Dermis microvascular lymphatic vessel endothelial cell (primary cell): ENCODE data around the gene COX14. TPM values are rescaled to one million over a fixed set of nuclear protein-coding genes. Genes with fewer than 3 reads are reported as not detected.

ENCODE experiments used
- DNase-seq, 2 donors: peaks; one replicate each; pipeline versions ENCODE4 v3.0.0 to v3.0.0-alpha.2; 2010; ENCODE audit warnings: low read depth in 2 of 2
- total RNA-seq: library from RNA; depleted of rRNA; stranded (reverse); fragments of >200 nt; gene quantifications from 2 replicates; pipeline ENCODE4 v1.2.1, GENCODE V29; 2014

Gene COX14
- total RNA-seq, 1 donor from 2014 or later, result 54.7 TPM

GRCh38 chr12:50084775-50085614, 27.0 kb upstream of the COX14 start, which contains the start of gene SMARCD1:
TSS of gene SMARCD1 (plus strand) at chr12:50085342. CDS start at chr12:50085370, 28 bp downstream.
- DNase-seq, result peak; percentile 83 to 93

DNA sequence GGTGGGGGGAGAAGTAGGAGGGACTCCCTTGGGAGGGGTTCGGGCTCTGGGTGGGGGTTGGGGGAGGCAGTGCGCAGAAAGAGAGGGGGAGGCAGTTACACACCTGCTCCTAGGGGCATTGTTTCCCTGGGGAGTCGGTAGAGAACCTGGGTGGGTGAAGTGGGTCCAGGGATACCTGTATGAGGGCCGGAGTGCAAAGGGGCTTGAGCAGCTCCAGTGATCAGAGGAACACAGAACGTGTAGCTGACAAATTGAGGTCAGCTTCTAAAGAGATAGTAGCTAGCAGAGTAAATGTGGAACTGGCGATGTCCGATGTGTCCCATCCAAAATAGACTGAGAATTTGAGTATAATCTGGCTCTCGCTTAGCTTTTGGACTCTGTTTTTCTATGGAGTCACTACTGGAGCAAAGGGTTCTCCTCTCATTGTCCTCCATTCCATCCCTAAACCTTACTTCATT, 26.4 kb upstream of the COX14 start:
- no peak for DNase-seq

- DNase-seq, result no peak
Measured at GRCh38 chr12:50086148-50086547, 25.9 kb upstream of the COX14 start.

DNA sequence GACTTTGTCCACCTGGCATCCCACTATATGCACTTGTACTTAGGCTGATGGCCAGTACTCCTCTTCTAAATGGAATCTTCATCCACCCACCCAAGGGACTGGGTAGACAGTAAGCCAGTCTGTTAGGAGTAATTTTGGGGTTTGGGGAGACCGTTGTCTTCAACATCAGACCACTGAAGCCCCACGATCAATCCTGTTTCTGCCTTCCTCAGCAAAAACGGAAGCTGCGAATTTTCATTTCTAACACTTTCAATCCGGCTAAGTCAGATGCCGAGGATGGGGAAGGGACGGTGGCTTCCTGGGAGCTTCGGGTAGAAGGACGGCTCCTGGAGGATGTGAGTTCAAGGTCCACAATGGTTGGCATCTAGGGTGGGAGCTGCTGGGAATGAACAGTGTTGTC, 24.9 kb upstream of the COX14 start:
- no peak for DNase-seq

DNA sequence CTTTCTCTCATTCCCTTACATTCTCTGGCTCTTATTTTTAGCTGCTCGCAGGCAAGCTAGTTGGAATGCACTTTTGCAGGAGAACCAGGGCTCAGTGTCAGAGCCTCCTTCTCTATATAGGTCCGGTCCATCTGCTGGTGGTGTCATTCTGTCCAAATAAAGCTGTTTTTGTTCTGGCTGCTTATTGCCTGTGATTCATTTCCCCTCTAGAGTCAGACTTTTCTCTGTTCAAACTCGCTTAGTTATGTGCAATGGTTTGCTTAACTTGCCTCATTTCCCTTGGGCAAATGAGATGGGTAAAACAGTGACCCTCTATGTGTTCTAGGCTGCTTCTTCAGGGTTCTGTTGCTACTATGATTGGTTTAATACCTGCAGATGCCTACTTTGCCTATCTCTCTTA, 24.0 kb upstream of the COX14 start:
- peak; percentile 80 to 94 for DNase-seq

GRCh38 chr12:50088577-50089335, 23.3 kb upstream of the COX14 start:
- DNase-seq, result peak; percentile 36 to 71

- no peak for DNase-seq
Measured at GRCh38 chr12:50089730-50090129, 22.3 kb upstream of the COX14 start.

- no peak for DNase-seq
Measured at GRCh38 chr12:50090391-50090790, 21.6 kb upstream of the COX14 start.

DNA sequence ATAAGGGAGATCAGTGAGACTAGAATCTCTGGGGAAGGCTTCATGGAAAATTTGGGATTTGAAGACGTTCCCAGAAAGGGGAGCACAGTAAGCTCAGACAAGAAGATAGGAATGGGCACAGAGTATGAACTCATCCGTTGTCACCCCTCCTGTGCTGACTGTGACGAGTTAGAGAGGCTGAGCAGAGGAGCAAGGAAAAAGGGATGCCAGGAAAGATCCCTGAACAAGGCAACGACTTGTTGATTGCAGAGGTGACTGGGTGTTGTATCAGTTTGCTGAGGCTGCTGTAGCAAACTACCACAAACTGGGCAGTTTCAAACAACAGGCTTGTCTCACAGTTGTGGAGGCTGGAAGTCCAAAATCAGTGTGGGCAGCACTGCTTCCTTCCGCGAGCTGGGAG, 14.1 kb upstream of the COX14 start:
- no peak for DNase-seq

DNA sequence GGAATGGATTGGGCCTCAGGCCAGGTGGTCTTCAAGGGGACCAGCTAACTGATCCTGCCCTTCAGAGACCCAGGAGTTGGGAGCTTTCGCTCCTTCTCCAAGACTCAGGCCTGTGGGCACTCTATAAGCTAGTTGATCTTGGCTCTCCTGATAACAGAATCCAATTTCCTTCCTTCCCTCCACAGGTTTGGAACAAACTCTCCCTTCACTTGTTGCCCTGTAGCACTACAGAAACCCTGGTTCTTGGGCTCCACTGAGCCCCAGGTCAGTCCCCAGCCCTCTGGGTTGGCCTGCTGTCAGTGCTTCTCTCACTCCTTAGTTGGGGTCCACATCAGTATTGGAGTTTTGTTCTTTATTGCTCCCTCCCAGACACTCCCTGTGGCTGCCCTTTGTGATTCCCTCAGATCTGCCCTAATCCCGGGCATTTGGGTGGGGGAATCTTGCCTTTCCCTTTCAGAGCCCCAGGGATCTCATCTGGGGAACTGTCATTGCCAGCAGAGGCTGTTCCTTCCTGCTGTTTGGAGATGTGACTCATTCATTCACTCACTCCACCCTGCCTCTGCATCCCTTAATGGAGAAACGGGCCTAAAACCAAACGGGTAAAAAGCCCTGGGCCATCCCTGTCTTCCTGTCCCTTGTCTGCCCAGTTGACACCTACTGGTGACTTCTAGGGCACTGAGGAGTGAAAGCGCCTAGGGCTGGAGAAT, 12.6 kb upstream of the COX14 start:
- no peak for DNase-seq

DNA sequence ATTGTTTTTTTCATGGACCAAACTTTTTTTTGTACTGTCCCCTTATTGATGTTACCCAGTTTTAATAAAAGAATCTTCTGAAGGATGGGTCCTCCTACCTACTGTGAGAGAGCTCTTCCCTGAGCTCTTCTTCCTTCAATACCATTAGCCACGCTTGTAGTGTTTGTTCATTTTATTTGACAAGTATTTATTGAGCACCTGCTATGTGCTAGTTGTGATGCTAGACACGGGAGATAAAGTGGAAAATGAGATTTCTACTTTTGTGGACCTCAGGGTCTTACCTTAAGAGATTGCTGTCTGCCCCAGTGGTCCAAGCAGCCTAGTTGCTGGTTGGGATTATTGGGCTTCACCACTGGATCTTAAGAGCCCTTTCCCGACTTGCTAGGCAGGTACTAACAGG, 11.5 kb upstream of the COX14 start:
- DNase-seq, result no peak

GRCh38 chr12:50101663-50102062, 10.4 kb upstream of the COX14 start:
- no peak for DNase-seq

DNA sequence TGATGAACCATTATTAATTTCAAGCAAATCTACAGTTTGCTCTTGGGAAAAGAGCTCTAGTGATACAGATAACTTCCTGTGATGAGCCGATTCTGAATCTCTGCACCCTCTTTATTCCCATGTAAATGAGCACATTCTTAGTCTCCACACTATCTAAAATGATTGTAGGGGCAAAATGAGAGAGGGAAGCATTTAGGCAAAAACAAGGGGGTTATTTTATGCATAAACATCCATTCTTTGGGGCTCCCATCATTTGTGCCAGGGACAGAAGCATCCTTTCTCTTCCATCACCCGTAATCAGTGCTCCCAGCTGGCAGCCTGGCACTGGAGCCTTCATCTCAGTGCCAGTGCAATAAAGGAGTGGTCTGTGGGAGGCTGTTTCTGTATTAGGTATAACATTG, 9.9 kb upstream of the COX14 start:
- DNase-seq, result no peak

- no peak for DNase-seq
Measured at GRCh38 chr12:50102646-50103309, 9.3 kb upstream of the COX14 start.

DNA sequence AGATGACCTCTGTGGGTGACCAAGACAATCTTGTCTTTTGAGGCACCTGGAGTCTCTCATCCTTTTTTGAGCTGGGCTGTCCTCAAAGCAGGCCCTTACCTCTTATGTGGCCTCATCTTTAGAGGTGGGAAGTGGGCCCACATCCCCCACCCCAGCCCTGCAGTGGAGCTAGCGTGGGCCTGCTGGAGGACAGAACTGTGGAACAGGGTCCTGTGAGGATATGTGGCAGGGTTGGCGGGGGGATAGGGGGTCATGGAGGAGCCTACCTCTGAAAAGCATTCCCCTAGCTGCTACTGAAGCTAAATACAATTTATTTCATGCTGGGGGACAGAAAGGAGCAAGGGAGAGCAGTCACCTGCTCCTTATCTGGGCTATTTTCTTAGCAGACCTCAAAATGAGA, 8.7 kb upstream of the COX14 start:
- DNase-seq, result no peak

GRCh38 chr12:50103767-50104321, 8.2 kb upstream of the COX14 start, which contains the start of gene GPD1:
TSS of gene GPD1 (plus strand) at chr12:50104008. CDS start at chr12:50104051, 43 bp downstream.
- DNase-seq, result no peak

DNA sequence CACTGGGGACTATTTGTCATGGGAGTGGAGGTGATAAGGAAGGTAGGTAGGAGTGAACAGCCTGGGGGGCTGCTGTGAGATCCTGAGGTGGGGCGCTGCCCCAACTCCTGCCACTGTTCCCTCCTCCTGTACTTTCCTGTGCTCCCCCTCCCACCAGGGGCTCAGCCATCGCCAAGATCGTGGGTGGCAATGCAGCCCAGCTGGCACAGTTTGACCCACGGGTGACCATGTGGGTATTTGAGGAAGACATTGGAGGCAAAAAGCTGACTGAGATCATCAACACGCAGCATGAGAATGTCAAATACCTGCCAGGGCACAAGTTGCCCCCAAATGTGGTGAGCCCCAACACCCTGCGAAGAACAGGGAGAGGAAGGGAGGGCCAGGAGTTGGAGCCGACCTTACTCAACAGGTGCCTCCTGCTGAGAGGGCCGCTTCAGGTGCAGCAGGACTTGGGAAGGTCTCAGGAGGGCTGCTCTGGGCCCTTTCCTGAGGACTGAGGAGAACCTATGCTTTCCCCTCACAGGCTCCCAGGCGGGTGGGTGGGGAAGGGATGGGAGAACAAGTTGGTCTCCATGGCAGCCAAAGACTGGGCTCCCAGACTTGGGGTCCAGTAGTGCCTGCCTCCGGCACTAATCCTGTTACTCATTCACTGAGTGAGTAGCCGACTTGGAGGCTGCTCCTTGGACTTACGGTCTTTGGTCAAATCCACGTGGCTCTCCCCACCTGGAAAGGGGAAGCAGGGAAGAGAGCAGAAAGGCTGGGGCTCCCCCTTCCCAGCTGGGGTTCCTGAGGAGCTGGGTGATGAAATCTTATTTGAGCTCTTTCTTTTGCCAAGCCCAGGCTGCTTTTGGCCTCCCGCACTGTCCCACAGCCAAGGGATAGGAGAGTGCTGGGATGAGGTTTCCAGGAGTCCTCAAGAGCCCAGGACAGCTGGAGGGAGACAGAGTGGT, 7.3 kb upstream of the COX14 start:
- DNase-seq, result no peak

DNA sequence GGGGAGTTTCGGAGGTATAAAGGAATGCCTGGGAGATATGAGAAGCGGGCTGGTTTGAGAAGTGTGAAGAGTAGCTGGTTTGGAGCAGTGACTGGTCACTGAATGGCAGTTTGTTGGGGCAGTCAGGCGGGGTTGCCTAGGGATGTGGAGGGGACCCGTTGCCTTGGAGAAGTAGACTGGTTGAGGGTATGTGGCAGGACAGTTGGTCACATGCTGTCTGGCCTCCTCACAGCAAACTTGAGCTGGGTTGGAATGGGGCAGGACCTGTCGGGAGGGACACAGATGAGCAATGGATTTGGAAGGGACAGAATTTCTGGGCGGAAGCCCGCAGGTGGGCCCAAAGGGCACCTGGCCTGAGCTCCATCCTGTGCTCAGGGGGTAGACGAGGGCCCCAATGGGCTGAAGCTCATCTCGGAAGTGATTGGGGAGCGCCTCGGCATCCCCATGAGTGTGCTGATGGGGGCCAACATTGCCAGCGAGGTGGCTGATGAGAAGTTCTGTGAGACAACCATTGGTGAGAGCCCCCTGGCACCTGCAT, 6.1 kb upstream of the COX14 start:
- DNase-seq, result no peak

DNA sequence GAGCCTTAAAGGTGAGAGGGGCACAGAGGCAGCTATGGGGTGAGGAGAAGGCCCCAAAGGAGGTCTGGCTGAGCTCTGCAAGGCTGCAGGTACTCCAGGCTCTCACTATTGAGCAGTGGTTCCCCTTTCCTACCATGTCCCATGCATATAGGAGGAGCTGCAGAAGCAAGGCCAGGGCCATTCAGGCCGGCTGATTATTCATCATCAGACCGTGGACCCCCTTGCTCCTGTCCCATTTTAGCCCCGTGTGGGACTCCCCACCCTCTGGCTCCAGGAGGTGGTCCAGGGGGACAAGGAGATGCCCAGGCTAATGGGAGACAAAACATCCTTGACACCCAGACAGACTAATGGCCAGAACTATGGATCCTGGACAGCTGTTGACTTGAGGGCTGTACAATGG, 5.1 kb upstream of the COX14 start:
- no peak for DNase-seq
